ENCODE results near the gene CREG2.

Gene CREG2

GRCh38 chr2:101303688-101304087 lies 83.6 kb downstream of the CREG2 start:
- no peak for TF ChIP-seq CTCF (conservative IDR thresholded peaks at IDR 0.05; ENCODE audit: control insufficient read depth, insufficient read depth, low read depth, low read length)
- no peak overlapping the region for H3K4me3 ChIP-seq (ENCODE audit: control insufficient read depth, low read depth, low read length)
- no peak for DNase-seq (ENCODE audit: low read depth)

- no peak for TF ChIP-seq CTCF (conservative IDR thresholded peaks at IDR 0.05; ENCODE audit: control insufficient read depth, insufficient read depth, low read depth, low read length)
- no peak for DNase-seq (ENCODE audit: low read depth)
- no peak overlapping the region for H3K4me3 ChIP-seq (ENCODE audit: control insufficient read depth, low read depth, low read length)
Observed at GRCh38 chr2:101302016-101302415, 85.3 kb downstream of the CREG2 start.

- no peak for DNase-seq (ENCODE audit: low read depth)
- TF ChIP-seq CTCF (conservative IDR thresholded peaks at IDR 0.05; ENCODE audit: control insufficient read depth, insufficient read depth, low read depth, low read length): no peak
- no peak overlapping the region for H3K4me3 ChIP-seq (ENCODE audit: control insufficient read depth, low read depth, low read length)
Observed at GRCh38 chr2:101300836-101301235, 86.5 kb downstream of the CREG2 start.

- no peak for TF ChIP-seq CTCF (conservative IDR thresholded peaks at IDR 0.05; ENCODE audit: control insufficient read depth, insufficient read depth, low read depth, low read length)
- no peak overlapping the region for H3K4me3 ChIP-seq (ENCODE audit: control insufficient read depth, low read depth, low read length)
- no peak for DNase-seq (ENCODE audit: low read depth)
Observed at GRCh38 chr2:101300164-101300563, 87.1 kb downstream of the CREG2 start.

GRCh38 chr2:101299604-101300003 lies 87.7 kb downstream of the CREG2 start:
- no peak for TF ChIP-seq CTCF (conservative IDR thresholded peaks at IDR 0.05; ENCODE audit: control insufficient read depth, insufficient read depth, low read depth, low read length)
- no peak for DNase-seq (ENCODE audit: low read depth)
- H3K4me3 ChIP-seq (ENCODE audit: control insufficient read depth, low read depth, low read length): no peak overlapping the region

GRCh38 chr2:101297383-101297782 lies 89.9 kb downstream of the CREG2 start:
- H3K4me3 ChIP-seq (ENCODE audit: control insufficient read depth, low read depth, low read length): no peak overlapping the region
- no peak for DNase-seq (ENCODE audit: low read depth)
- TF ChIP-seq CTCF (conservative IDR thresholded peaks at IDR 0.05; ENCODE audit: control insufficient read depth, insufficient read depth, low read depth, low read length): no peak

- DNase-seq (ENCODE audit: low read depth): peak; percentile 27
- no peak for TF ChIP-seq CTCF (conservative IDR thresholded peaks at IDR 0.05; ENCODE audit: control insufficient read depth, insufficient read depth, low read depth, low read length)
- H3K4me3 ChIP-seq (ENCODE audit: control insufficient read depth, low read depth, low read length): no peak overlapping the region
Observed at GRCh38 chr2:101296371-101296770, 90.9 kb downstream of the CREG2 start.

Measured in fibroblast of mammary gland (primary cell).